ENCODE results near the gene SPOCD1.

Gene SPOCD1

DNA sequence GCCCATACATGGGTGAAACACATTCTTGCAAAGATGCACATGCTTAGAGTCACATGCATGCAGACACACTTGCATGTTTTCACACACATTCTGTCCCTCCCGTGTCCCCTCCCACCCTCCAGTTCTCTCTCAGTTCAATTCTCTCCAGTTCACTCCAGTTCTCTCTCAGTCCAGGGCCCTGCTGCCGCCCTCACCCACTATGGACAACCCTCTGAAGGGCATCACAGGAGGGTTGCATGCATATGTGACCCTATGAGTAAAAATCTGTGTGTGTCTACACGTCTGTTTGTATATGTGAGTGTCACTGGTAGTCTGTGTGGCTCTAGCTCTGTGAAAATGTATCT is 29.9 kb downstream of the SPOCD1 start:
- DNase-seq, result no peak

DNA sequence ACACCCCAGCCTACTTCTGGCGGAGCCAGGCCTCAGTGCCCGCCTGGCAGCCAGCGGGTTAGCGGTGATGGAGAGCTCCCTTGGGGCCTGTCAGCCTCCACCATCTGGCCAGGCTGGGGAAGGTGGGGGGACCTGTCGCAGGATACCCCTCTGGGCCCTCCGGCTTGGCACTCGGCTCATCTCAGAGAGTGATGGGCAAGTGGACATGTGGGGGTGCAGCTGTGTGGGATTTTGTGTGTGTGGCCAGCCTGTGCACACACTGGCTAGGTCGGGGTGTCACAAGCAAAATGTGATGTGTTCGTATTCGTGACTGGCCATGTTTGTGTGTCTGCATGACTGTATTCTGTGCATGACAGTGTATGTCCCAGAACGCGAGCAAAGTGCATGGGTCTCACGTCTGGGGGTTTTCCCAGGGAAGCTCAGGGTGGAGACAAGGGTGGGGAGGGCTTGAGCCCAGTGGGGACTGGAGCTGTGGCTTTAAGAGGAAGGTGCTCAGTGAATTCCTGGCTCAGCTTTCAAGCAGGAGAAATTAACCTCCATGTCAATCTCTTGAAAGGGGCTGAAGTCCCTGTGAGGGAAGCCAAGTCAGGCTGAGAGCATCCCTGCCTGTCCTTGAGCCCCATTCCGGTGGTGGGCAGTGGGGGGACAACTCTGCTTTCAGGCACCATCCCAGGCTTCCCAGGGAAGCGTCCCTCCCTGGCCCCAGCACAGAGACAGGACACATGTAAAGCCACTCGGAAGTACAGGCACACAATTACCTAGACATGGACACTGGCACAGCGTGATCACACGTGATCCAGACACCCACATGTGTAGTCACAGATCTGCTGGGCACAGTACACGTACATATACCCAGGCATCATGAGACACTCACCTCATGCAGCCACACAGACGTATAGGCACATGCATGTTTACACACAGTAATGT is 30.5 kb downstream of the SPOCD1 start:
- DNase-seq, result no peak

GRCh38 chr1:31784356-31785019 is 31.3 kb downstream of the SPOCD1 start:
- DNase-seq, result no peak

DNA sequence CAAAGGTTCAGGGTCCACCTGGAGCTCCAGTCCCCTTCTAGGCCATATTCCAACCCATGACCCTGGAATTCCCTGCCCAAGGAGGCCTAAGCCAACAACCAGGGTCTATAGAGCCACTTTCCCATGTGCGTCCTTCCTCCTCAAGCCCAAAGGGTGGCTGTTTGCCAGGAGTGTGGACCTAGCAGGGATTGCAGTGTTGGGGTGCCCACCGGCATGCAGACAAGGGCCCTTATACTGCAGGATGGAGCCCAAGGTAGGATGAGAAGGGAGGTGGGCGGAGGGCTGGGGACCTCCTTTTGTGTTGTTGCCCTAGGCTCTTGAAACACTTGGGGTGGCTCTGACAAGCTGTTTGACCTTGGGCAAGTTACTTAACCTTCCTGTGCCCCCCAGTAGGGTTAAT is 32.0 kb downstream of the SPOCD1 start:
- no peak for DNase-seq

DNA sequence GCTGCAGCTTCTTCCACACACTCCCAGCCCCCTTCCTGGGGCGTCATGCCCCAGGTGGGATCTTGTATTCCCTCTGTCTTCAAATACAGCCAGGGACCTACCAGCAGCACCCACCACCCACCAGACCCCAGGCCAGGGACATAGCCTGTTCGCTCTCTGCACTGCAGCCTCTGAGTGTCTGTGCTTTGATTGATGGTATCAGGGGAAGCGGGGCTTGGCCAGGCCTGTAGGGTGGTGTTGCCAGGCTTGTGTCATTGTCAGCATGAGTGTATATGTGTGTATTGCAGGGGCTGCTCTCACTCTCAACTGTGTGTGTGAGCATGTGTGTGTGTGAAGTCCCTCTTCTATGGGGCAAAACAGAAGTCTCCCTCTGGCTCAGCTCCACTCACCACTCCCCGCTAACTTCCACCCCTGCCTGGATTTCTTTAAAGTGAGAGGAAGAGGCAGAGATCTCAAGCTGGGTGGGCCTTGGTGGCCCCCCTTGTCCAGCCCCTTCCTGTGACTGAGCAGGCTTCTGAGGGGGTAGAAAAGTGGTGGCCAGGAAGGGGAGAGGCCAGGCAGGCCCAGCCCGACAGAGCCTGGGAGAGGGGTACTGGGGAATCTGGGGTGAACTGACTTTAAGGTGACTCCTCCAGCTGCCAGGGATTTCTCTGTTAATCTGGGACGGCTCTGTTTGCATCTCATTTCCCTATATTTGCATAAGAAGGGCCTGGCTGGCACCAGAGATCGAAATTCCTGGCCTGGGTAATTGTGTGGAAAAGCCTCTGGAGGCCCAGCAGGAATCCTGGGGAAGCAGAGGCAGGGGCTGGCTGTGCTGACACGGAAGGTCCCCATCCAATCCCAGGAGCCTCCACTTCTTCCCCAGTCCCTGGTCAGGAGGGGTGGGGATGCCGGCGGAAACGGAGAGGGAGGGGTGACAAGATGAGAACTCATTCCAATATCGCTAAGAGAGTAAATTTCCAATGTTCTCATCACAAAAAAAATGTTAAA is 33.1 kb downstream of the SPOCD1 start:
- DNase-seq, result no peak

- no peak for DNase-seq
Measured at GRCh38 chr1:31781756-31782371, 34.0 kb downstream of the SPOCD1 start.

- no peak for DNase-seq
Measured at GRCh38 chr1:31781138-31781755, 34.6 kb downstream of the SPOCD1 start.

- DNase-seq, result no peak
Measured at GRCh38 chr1:31780632-31781031, 35.2 kb downstream of the SPOCD1 start.

GRCh38 chr1:31779687-31780086 is 36.1 kb downstream of the SPOCD1 start:
- no peak for DNase-seq

DNA sequence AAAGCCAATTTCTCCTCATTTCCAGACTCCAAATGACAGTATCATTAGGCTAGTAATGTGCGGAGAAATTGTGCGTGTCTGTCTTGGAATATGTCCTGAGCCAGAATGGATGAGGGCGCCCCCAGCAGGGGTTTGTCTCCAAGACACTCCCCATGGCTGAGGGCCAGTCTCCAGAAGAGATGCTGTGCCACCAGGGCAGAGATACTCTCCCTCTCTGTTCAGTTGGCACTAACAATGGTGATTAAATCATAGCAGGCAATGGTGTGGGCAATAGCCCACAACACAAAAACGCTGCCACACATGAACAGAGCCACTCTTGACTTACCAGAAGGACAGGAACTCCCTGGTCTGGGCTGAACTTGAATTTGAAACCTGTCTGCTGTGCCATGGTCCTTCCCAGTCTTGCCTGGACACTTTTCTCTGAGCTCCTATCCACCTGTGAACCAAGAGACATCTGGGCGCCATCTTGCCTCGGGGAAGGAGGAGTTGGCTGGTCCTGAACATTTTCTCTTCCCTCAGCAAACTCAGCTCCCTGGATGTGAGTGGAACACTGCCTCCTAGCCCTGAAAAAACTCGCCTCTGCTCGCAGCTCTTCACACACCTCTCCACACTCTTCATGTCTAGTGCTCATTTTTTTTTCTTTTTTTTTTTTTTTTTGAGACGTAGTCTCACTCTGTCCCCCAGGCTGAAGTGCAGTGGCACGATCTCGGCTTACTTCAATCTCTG is 36.9 kb downstream of the SPOCD1 start:
- DNase-seq, result no peak

DNA sequence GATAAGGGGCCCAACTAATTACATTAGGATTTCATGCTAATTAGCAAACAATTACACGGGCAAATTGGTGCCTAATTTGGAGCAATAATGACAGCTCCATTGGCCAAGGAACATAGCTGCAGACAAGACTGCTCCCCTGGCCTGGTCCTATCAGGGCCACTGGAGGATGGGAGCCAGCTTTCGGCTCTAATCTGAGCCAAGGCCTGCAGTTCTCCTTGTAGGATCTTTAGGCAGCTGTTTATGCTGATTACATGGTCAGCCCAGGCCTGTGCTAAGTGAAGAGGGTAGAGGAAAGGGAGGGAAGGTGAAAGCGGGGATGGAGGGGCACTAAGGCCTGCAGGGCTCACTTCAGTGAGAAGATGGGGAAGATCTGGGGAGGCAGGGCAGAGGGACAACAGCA is 39.3 kb downstream of the SPOCD1 start:
- DNase-seq, result no peak

- no peak for DNase-seq
Measured at GRCh38 chr1:31776032-31776431, 39.8 kb downstream of the SPOCD1 start.

- DNase-seq, result no peak
Measured at GRCh38 chr1:31775210-31775999, 40.4 kb downstream of the SPOCD1 start.

GRCh38 chr1:31774495-31774894 is 41.3 kb downstream of the SPOCD1 start:
- DNase-seq, result no peak

DNA sequence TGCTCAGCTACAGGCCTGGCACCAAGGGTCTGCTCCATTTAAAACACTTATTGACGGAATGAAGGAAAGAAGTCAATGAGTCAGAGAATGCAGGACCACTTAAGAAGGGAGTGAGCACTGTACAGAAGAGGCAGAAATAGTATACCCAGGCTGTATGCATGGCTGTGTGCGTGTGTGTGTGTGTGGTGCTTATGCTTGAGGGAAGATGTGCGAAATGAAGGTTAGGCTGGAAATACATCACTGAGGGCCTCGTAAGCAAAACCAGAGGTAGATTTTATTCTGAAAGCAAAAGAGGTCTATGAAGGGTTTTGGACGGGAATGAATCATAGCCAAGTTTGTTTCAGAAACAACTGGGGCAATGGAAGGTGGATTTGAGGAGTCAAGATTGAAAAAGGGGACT is 42.0 kb downstream of the SPOCD1 start:
- DNase-seq, result no peak

DNA sequence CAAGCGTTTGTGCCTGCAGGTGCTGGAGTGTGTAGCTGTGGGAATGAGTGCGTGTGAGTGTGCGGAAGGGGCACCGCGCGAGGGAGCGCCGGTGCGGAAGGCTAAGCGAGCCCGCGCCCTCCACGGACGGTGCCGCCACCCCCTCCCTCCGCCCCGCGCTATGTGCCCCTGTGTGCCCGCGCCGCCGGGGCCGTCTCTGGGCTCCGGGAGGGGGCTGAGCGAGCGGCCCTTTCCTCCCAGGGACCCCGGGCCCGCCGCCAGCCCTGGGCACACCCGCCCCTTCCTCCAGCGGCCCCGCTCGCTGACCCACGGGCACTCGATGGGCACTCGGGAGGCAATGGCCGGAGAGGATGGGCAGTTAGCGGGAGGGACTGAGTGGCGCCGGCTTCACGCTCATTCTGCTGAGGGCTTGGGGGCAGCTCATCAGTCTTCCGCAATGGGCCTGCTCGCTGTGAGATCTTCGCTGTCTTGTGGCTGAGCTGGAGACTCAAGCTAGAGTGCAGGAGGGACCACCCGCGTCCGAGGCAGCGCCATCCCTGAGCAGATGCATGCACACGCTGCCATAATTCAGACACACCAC is 43.1 kb downstream of the SPOCD1 start:
- no peak for DNase-seq

- no peak for DNase-seq
Measured at GRCh38 chr1:31771891-31772668, 43.7 kb downstream of the SPOCD1 start.

GRCh38 chr1:31769720-31770390 is 46.0 kb downstream of the SPOCD1 start:
- peak; percentile 52 for DNase-seq

All from NCI-H226 (cell line).